OCI-LY7 (cell line): ENCODE data around the gene GABRB3. TPM values are rescaled to one million over a fixed set of nuclear protein-coding genes. Genes with fewer than 3 reads are reported as not detected.

Experiments
- BruUV-seq: library from RNA; stranded (reverse); fragments of 400-500 nt; replicated peaks from 2 replicates; lab custom pipeline; 2021; lab: Mats Ljungman, UMichigan
- CTCF ChIA-PET: fragments of 300-600 bp; sonication (Branson Sonifier 250); formaldehyde crosslinking; loops from one replicate; lab custom pipeline; 2022; ENCODE audit warnings: antibody characterized with exemption; ENCODE audit not compliant: unreplicated experiment; lab: Charles Lee
- POLR2A ChIA-PET: fragments of 300-600 bp; sonication (Branson Sonifier 250); formaldehyde crosslinking; loops from one replicate; lab custom pipeline; 2022; ENCODE audit warnings: antibody characterized with exemption; lab: Charles Lee
- DNase-seq: peaks from one replicate; pipeline ENCODE4 v3.0.0-alpha.2; 2015; ENCODE audit warnings: low spot score
- H2AFZ ChIP-seq: fragments of 200-600 bp; sonication (generic), shearing (Covaris generic); 2 replicates; pipeline ENCODE4 v1.6.1; 2014; ENCODE audit warnings: mild to moderate bottlenecking, antibody characterized with exemption, low read length, moderate library complexity
- H3K27ac ChIP-seq: fragments of 200-600 bp; sonication (generic); 2 replicates; pipeline ENCODE4 v1.5.1; 2014; ENCODE audit warnings: mixed run types, low read depth, mild to moderate bottlenecking, moderate library complexity, low read length, inconsistent platforms; ENCODE audit not compliant: poor library complexity, severe bottlenecking
- H3K36me3 ChIP-seq: fragments of 200-600 bp; sonication (generic); 2 replicates; pipeline ENCODE4 v1.6.1; 2014; ENCODE audit warnings: mild to moderate bottlenecking, antibody characterized with exemption, low read length, moderate library complexity, mixed read lengths; ENCODE audit not compliant: insufficient read depth
- H3K4me1 ChIP-seq: fragments of 200-600 bp; sonication (generic); 2 replicates; pipeline ENCODE4 v1.5.1; 2014; ENCODE audit warnings: mild to moderate bottlenecking, low read length; ENCODE audit not compliant: insufficient read depth, poor library complexity, severe bottlenecking
- H3K4me2 ChIP-seq: fragments of 200-600 bp; sonication (generic); 2 replicates; pipeline ENCODE4 v1.6.1; 2014; ENCODE audit warnings: mild to moderate bottlenecking, low read length
- H3K4me3 ChIP-seq: fragments of 200-600 bp; sonication (generic); 2 replicates; pipeline ENCODE4 v1.5.1; 2014; ENCODE audit warnings: mild to moderate bottlenecking, low read depth, low read length; ENCODE audit not compliant: poor library complexity, severe bottlenecking
- H3K79me2 ChIP-seq: fragments of 200-600 bp; sonication (generic); 2 replicates; pipeline ENCODE4 v1.6.1; 2016; ENCODE audit warnings: low read depth, mild to moderate bottlenecking, low read length, moderate library complexity, mixed read lengths; ENCODE audit not compliant: insufficient read depth
- H3K9me2 ChIP-seq: fragments of 200-600 bp; sonication (generic); 2 replicates; pipeline ENCODE4 v1.6.1; 2016; ENCODE audit warnings: mild to moderate bottlenecking, low read length, mixed read lengths; ENCODE audit not compliant: insufficient read depth
- H3K9me3 ChIP-seq: fragments of 200-600 bp; sonication (generic); 2 replicates; pipeline ENCODE4 v1.6.1; 2014; ENCODE audit warnings: mild to moderate bottlenecking, mixed run types, low read length, mixed read lengths
- H4K20me1 ChIP-seq: fragments of 200-600 bp; sonication (generic); 2 replicates; pipeline ENCODE4 v1.6.1; 2014; ENCODE audit warnings: mild to moderate bottlenecking, antibody characterized with exemption, low read length, moderate library complexity, mixed read lengths; ENCODE audit not compliant: insufficient read depth
- CTCF ChIP-seq: fragments of 200-600 bp; sonication (generic); conservative IDR thresholded peaks from 2 replicates; pipeline ENCODE4 v1.5.1; 2014; ENCODE audit warnings: mild to moderate bottlenecking, antibody characterized with exemption, low read length, moderate library complexity, mixed read lengths
- EZH2phosphoT487 ChIP-seq: fragments of 200-600 bp; sonication (generic); IDR thresholded peaks from 2 replicates; pipeline ENCODE4 v1.6.1; 2018; ENCODE audit warnings: low read depth, borderline replicate concordance, mild to moderate bottlenecking, mixed run types, antibody characterized with exemption, low read length, moderate library complexity, mixed read lengths
- intact Hi-C: fragments of 100-400 bp; cut with micrococcal nuclease; formaldehyde crosslinking; loops from one replicate; pipeline ENCODE4 v1.10.0; 2022; ENCODE audit not compliant: unreplicated experiment
- total RNA-seq, 2 experiments: library from RNA; depleted of rRNA in 1 of 2; stranded (reverse); fragments of >200 nt in 1 of 2; shearing (Covaris generic) in 1 of 2; gene quantifications; 2 replicates each; pipeline ENCODE4 v1.2.3, GENCODE V29; 2014 to 2022

GABRB3 gene
- total RNA-seq, 2 experiments from 2014 or later = 2.8 to 6.5 TPM

DNA sequence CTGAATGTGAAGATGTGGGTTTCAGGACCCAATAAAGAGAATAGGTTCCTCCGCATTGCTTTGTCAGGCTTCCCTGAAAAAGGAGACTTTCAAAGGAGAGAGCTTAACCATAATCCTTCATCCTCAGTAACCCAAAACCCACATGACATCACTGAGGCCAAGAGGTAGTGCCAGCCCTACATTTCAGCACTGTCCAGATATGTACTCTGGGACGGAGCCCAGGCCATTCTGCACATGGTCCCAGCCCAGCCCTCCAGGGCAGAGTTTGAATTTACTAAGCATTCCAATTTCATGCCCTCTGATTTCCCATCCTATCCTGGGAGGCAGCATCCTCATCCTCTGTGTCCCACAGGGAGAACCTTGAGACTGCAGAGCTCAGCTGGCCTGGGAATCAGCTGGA, 210.5 kb downstream of the GABRB3 start:
- DNase-seq = no peak
- Histone ChIP-seq H3K4me1 (no peaks in the 10 kb centered on the region), H3K9me2 (no peaks in the 10 kb centered on the region), H3K27ac (no peak overlapping the region), H3K36me3 (no peaks in the 10 kb centered on the region), H2AFZ (no peak overlapping the region), H3K79me2 (no peaks in the 10 kb centered on the region), H3K9me3 (no peaks in the 10 kb centered on the region), H3K4me3 (no peak overlapping the region), H4K20me1 (no peaks in the 10 kb centered on the region), H3K4me2 (no peak overlapping the region)
- no peak for TF ChIP-seq CTCF
- TF ChIP-seq EZH2phosphoT487 = no peak
- CTCF ChIA-PET = no interaction called here
- BruUV-seq = no TSS peak
- intact Hi-C loops = no loop called here
- POLR2A ChIA-PET = no interaction called here

DNA sequence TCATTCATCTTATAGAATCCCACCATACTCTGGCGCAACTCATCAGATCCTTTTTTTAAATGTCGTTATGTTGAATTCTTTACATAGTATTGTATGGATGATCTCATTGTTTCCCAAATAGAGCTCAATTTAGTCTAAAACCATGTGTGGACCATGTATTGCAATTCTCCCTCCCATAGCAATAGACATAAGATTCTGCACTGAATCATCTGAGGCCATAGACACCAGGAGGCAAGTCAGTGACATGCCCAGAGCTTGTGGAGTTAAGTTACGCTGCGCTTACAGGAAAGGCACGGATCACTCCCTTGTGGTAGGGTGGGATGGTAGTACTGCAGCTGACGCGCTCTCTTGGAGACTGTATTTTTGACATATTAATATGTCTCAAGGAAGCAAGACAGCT, 211.0 kb downstream of the GABRB3 start:
- H3K27ac ChIP-seq = no peak overlapping the region
- H3K4me1 ChIP-seq = no peaks in the 10 kb centered on the region
- no peak overlapping the region for H3K4me3 ChIP-seq
- no peaks in the 10 kb centered on the region for H3K36me3 ChIP-seq
- intact Hi-C loops = no loop called here
- no peak for TF ChIP-seq EZH2phosphoT487
- TF ChIP-seq CTCF = no peak
- DNase-seq = no peak
- POLR2A ChIA-PET = no interaction called here
- CTCF ChIA-PET = no interaction called here
- no peaks in the 10 kb centered on the region for H3K9me3 ChIP-seq
- H2AFZ ChIP-seq = no peak overlapping the region
- no peaks in the 10 kb centered on the region for H3K9me2 ChIP-seq
- no peak overlapping the region for H3K4me2 ChIP-seq
- no TSS peak for BruUV-seq
- no peaks in the 10 kb centered on the region for H4K20me1 ChIP-seq
- no peaks in the 10 kb centered on the region for H3K79me2 ChIP-seq

DNA sequence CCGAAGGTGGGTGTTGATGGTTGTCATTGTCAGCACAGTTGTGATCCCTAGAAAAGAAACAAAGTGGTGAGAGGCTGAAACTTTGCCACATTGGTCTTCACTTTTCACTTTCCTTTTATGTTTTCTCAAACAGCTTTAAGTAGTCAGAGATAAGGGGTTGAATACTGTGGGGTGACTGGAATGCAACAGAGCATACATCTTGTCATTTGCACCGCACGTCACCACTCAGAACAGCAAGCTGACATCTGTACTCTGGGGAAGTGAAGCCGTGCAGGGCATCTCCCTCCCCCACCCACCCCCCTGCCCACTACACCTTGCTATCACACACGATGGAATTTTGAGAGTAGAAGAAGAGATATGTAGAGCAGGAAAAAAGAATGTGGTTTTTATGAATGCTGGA, 211.7 kb downstream of the GABRB3 start:
- no peak for TF ChIP-seq CTCF
- TF ChIP-seq EZH2phosphoT487 = no peak
- Histone ChIP-seq H4K20me1 (no peaks in the 10 kb centered on the region), H3K9me2 (no peaks in the 10 kb centered on the region), H3K4me2 (no peak overlapping the region), H3K4me1 (no peaks in the 10 kb centered on the region), H3K4me3 (no peak overlapping the region), H2AFZ (no peak overlapping the region), H3K9me3 (no peaks in the 10 kb centered on the region), H3K27ac (no peak overlapping the region), H3K79me2 (no peaks in the 10 kb centered on the region), H3K36me3 (no peaks in the 10 kb centered on the region)
- ChIA-PET POLR2A (interaction anchor here (1.0 kb wide), 1 partner anchor 11 kb away, joined by 3 read pairs; no protein-coding TSS in a partner anchor), CTCF (no interaction called here)
- intact Hi-C loops = no loop called here
- no peak for DNase-seq
- BruUV-seq = no TSS peak
